ENCODE measurements around the gene APC2.

Gene APC2

GRCh38 chr19:1446713-1447481, 3.0 kb upstream of the APC2 start:
- no peak for DNase-seq (ENCODE audit: low read depth)

- DNase-seq (ENCODE audit: low read depth), result no peak
Observed at GRCh38 chr19:1447504-1447903, 2.4 kb upstream of the APC2 start.

- DNase-seq (ENCODE audit: low read depth), result no peak
Observed at GRCh38 chr19:1447944-1448343, 2.0 kb upstream of the APC2 start.

- no peak for DNase-seq (ENCODE audit: low read depth)
Observed at GRCh38 chr19:1450735-1451731, 1.1 kb downstream of the APC2 start.

GRCh38 chr19:1451916-1452801, 2.2 kb downstream of the APC2 start:
- no peak for DNase-seq (ENCODE audit: low read depth)

GRCh38 chr19:1452802-1453524, 3.0 kb downstream of the APC2 start:
- no peak for DNase-seq (ENCODE audit: low read depth)

GRCh38 chr19:1453525-1454364, 3.8 kb downstream of the APC2 start:
- no peak for DNase-seq (ENCODE audit: low read depth)

GRCh38 chr19:1455002-1455335, 5.0 kb downstream of the APC2 start:
- DNase-seq (ENCODE audit: low read depth), result no peak

- DNase-seq (ENCODE audit: low read depth), result no peak
Observed at GRCh38 chr19:1455336-1456120, 5.6 kb downstream of the APC2 start.

GRCh38 chr19:1456121-1456900, 6.4 kb downstream of the APC2 start:
- no peak for DNase-seq (ENCODE audit: low read depth)

GRCh38 chr19:1457031-1457739, 7.3 kb downstream of the APC2 start:
- no peak for DNase-seq (ENCODE audit: low read depth)

GRCh38 chr19:1457892-1458291, 8.0 kb downstream of the APC2 start:
- no peak for DNase-seq (ENCODE audit: low read depth)

GRCh38 chr19:1459479-1459878, 9.6 kb downstream of the APC2 start:
- DNase-seq (ENCODE audit: low read depth), result no peak

GRCh38 chr19:1460033-1460995, 10.4 kb downstream of the APC2 start:
- no peak for DNase-seq (ENCODE audit: low read depth)

- DNase-seq (ENCODE audit: low read depth), result no peak
Observed at GRCh38 chr19:1461862-1462261, 11.9 kb downstream of the APC2 start.

- no peak for DNase-seq (ENCODE audit: low read depth)
Observed at GRCh38 chr19:1465191-1466016, 15.5 kb downstream of the APC2 start.
